GM19397 (cell line): ENCODE data around the gene EXOC3.
"Not testable (repeated sequence)": the region's sequence is repeated elsewhere in the genome, so short reads cannot be mapped to it uniquely, and the experiment has no call there.

ENCODE experiments used
- ATAC-seq: cut with Tn5 transposase; IDR thresholded peaks from one replicate; pipeline ENCODE4 v1.9.1; 2021; ENCODE audit warnings: mild to moderate bottlenecking, moderate library complexity; ENCODE audit not compliant: unreplicated experiment

Gene EXOC3

GRCh38 chr5:406041-406440 is 36.9 kb upstream of the EXOC3 start:
- no peak for ATAC-seq

GRCh38 chr5:407051-407450 is 35.9 kb upstream of the EXOC3 start:
- no peak for ATAC-seq

GRCh38 chr5:407801-408268 is 35.1 kb upstream of the EXOC3 start:
- no peak for ATAC-seq

- no peak for ATAC-seq
These were observed 32.0 kb upstream of the EXOC3 start for GRCh38 chr5:410911-411517.

- no peak for ATAC-seq
These were observed 31.2 kb upstream of the EXOC3 start for GRCh38 chr5:411728-412127.

- not testable (repeated sequence) for ATAC-seq
These were observed 27.7 kb upstream of the EXOC3 start for GRCh38 chr5:414991-415927.

- ATAC-seq = no peak
These were observed 26.9 kb upstream of the EXOC3 start for GRCh38 chr5:415928-416635.

- no peak for ATAC-seq
These were observed 26.4 kb upstream of the EXOC3 start for GRCh38 chr5:416636-416960.

- no peak for ATAC-seq
These were observed 25.4 kb upstream of the EXOC3 start for GRCh38 chr5:417301-418161.

GRCh38 chr5:418162-419121 is 24.5 kb upstream of the EXOC3 start:
- ATAC-seq = no peak

GRCh38 chr5:419970-420369 is 23.0 kb upstream of the EXOC3 start:
- ATAC-seq = no peak

- ATAC-seq = no peak
These were observed 22.2 kb upstream of the EXOC3 start for GRCh38 chr5:420632-421286.

GRCh38 chr5:421287-421880 is 21.6 kb upstream of the EXOC3 start:
- no peak for ATAC-seq

GRCh38 chr5:421901-422300 is 21.1 kb upstream of the EXOC3 start:
- no peak for ATAC-seq

- no peak for ATAC-seq
These were observed 20.4 kb upstream of the EXOC3 start for GRCh38 chr5:422323-423232.

- no peak for ATAC-seq
These were observed 19.8 kb upstream of the EXOC3 start for GRCh38 chr5:423233-423565.

GRCh38 chr5:423626-424261 is 19.2 kb upstream of the EXOC3 start:
- no peak for ATAC-seq
